ENCODE measurements around the gene SFXN5. TPM values are rescaled to one million over a fixed set of nuclear protein-coding genes. Genes with fewer than 3 reads are reported as not detected.
A peak's percentile ranks its signal among the peaks of the same experiment; 100 is the strongest.

SFXN5 gene
- total RNA-seq, 4 donors from 2014 or later: 5.7 to 11.8 (median 6.7) TPM

DNA sequence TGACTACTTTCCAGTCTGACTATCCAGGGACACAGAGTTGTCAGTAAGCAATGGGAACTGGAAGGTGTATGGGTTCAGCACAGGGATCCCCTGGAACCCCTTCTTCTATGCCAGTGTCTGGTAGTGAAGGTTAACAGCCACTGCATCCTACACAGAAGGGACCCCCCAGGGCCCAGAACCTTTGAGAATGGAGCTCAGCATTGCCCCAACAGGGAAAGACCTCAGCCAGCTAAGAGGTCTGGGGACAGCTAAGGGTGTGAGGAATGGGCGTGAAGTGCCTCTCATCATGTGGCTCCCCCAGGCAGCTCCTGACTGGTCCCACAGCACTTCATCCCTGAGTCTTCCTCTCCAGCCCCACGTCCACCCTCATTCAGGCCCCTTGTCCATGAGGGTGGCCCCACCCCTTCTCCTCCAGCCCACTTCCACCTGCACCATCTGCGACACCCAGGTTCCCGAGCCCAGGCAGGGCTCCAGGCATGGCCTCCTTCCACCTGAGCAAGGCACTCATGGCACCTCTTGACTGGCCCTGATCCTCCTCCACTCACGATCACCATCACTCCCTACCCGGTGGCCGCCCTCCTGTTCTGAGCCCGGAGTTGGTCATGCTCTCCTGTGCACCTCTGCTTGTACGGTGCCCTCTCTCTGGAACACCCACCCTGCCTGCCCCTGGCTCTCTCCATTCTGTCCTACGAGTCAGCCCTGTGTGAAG lies 77.1 kb downstream of the SFXN5 start:
- no peaks in the 10 kb centered on the region for H3K9me3 ChIP-seq
- H3K4me3 ChIP-seq: no peak overlapping the region
- H3K27me3 ChIP-seq: no peaks in the 10 kb centered on the region
- WGBS, 2 donors (ENCODE audit: low coverage in 1 of 2): 88 to 90% methylated on average over 2 to 8 of the region's 10 CpGs
- H3K4me1 ChIP-seq: no peaks in the 10 kb centered on the region
- no peak for ATAC-seq
- TF ChIP-seq EP300 (IDR thresholded peaks at IDR 0.05) (no peak), POLR2AphosphoS5 (IDR thresholded peaks at IDR 0.05) (no peak), POLR2A (IDR thresholded peaks at IDR 0.05) (no peak)
- TF ChIP-seq, protein P1, sequence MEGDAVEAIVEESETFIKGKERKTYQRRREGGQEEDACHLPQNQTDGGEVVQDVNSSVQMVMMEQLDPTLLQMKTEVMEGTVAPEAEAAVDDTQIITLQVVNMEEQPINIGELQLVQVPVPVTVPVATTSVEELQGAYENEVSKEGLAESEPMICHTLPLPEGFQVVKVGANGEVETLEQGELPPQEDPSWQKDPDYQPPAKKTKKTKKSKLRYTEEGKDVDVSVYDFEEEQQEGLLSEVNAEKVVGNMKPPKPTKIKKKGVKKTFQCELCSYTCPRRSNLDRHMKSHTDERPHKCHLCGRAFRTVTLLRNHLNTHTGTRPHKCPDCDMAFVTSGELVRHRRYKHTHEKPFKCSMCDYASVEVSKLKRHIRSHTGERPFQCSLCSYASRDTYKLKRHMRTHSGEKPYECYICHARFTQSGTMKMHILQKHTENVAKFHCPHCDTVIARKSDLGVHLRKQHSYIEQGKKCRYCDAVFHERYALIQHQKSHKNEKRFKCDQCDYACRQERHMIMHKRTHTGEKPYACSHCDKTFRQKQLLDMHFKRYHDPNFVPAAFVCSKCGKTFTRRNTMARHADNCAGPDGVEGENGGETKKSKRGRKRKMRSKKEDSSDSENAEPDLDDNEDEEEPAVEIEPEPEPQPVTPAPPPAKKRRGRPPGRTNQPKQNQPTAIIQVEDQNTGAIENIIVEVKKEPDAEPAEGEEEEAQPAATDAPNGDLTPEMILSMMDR (IDR thresholded peaks at IDR 0.05): no peak
- no peak overlapping the region for H3K27ac ChIP-seq
- peaks cover 0 to 48% of the 10 kb centered on the region in 2 donors for H3K36me3 ChIP-seq

DNA sequence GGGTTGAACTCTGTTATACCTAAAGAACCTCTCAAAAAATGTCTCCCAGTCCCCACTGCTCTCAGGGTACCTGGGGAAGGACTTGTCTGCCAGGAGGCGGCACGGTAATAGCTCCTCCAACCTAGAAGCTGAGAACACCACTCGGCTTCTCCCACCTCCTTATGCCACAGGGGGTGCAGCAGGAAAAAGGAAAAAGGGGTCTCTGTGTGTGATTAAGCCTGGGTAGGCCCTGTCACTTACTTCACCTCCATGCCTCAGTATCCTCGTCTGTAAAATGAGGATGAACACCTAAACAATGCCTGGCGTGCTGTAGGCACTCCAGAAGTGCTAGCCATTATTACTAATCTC lies 77.6 kb downstream of the SFXN5 start:
- ATAC-seq: no peak
- Histone ChIP-seq H3K4me1 (no peaks in the 10 kb centered on the region), H3K9me3 (no peaks in the 10 kb centered on the region), H3K27ac (no peak overlapping the region), H3K4me3 (no peak overlapping the region), H3K27me3 (no peaks in the 10 kb centered on the region), H3K36me3 (peaks cover 0 to 49% of the 10 kb centered on the region in 2 donors)
- 91 to 100% methylated on average over 1 to 4 of the region's 5 CpGs for WGBS, 2 donors (ENCODE audit: low coverage in 1 of 2)
- TF ChIP-seq EP300 (IDR thresholded peaks at IDR 0.05): no peak
- no peak for TF ChIP-seq POLR2A (IDR thresholded peaks at IDR 0.05)
- TF ChIP-seq, protein P1 (IDR thresholded peaks at IDR 0.05): no peak
- TF ChIP-seq POLR2AphosphoS5 (IDR thresholded peaks at IDR 0.05): no peak

DNA sequence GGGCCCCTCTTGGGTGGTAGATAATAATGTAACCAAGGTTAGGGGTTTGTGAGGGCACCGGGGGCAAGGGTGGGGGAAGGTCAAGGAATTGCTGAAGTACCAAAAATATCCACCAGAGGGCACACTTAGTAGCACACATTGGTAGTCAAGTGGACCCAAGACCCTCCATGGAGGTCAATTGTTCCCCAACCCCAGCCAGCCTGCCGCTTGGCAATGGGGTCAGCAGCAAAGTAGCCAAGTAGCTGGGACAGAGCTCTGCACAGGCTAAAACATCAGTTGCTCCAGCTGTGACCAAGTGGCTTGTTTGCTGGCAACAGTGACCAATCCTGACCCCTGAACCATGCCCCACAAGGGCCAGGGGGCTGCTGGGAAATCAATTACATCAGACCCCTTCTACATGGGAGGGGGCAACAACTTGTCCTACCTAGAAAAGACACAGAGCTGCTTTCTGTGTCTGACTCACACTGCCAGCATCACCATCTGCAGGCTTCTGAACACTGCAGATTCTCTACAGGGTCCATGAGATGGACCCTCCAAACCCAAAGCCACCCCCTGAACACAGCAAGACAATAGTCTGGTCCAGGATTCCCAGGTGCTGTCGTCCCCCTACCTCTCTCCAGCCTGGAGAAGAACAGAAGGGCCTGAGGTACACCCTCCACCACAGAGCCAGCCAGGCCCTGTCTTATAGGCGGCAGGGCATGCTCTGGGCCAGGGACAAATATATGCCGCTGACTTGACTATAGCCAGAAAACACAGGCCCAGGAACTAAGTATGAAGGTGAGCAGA lies 78.2 kb downstream of the SFXN5 start:
- Histone ChIP-seq H3K4me3 (no peak overlapping the region), H3K4me1 (no peaks in the 10 kb centered on the region), H3K36me3 (peaks cover 0 to 49% of the 10 kb centered on the region in 2 donors), H3K9me3 (no peaks in the 10 kb centered on the region), H3K27me3 (no peaks in the 10 kb centered on the region), H3K27ac (no peak overlapping the region)
- 40 to 71% methylated on average over 2 to 3 of the region's 5 CpGs for WGBS, 2 donors (ENCODE audit: low coverage in 1 of 2)
- ATAC-seq: peak; percentile 26
- TF ChIP-seq EP300 (IDR thresholded peaks at IDR 0.05): no peak
- TF ChIP-seq, protein P1 (IDR thresholded peaks at IDR 0.05): peak in 3 of 4 experiments; percentile 60 to 86 (median 66)
- no peak for TF ChIP-seq POLR2A (IDR thresholded peaks at IDR 0.05)
- TF ChIP-seq POLR2AphosphoS5 (IDR thresholded peaks at IDR 0.05): no peak

DNA sequence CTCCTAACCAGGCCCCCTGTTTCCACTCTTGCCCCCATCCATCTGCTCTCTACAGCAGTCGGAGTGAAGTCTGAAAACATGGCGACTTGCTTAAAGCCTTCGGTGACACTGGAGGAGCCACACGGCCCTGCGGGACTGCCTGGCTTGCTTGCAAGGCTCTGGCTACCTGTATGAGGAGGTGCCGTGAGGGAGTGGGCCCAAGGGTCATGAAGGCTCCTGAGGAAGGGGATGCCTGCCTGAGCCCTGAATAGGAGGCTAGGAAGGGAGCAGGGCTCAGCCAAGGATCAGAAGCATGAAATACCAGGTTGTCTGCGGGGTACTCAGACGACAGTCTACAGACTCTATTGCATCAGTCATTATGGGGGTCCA lies 78.8 kb downstream of the SFXN5 start:
- H3K36me3 ChIP-seq: peaks cover 0 to 49% of the 10 kb centered on the region in 2 donors
- no peaks in the 10 kb centered on the region for H3K27me3 ChIP-seq
- TF ChIP-seq EP300 (IDR thresholded peaks at IDR 0.05): no peak
- TF ChIP-seq, protein P1 (IDR thresholded peaks at IDR 0.05): no peak
- TF ChIP-seq POLR2AphosphoS5 (IDR thresholded peaks at IDR 0.05): no peak
- no peak for TF ChIP-seq POLR2A (IDR thresholded peaks at IDR 0.05)
- no peaks in the 10 kb centered on the region for H3K9me3 ChIP-seq
- no peak overlapping the region for H3K27ac ChIP-seq
- H3K4me3 ChIP-seq: no peak overlapping the region
- ATAC-seq: peak; percentile 1
- WGBS, 2 donors (ENCODE audit: low coverage in 1 of 2): 77 to 100% methylated on average over 2 to 7 of the region's 8 CpGs
- no peaks in the 10 kb centered on the region for H3K4me1 ChIP-seq
